Natural killer cell (primary cell): ENCODE measurements around the gene NPIPA8. TPM values are rescaled to one million over a fixed set of nuclear protein-coding genes. Genes with fewer than 3 reads are reported as not detected.
"Not testable (repeated sequence)": the region's sequence is repeated elsewhere in the genome, so short reads cannot be mapped to it uniquely, and the experiment has no call there.

Experiments
- ATAC-seq, 3 donors: fragments of 150-1000 bp in 2 of 3; fragments of 200-7000 bp in 1 of 3; cut with Tn5 transposase; 1 replicate in 1 of 3; 2 replicates in 2 of 3; pipeline ENCODE4 v1.10.0; 2021; ENCODE audit warnings: mild to moderate bottlenecking in 2 of 3, moderate library complexity in 2 of 3
- DNase-seq, 2 donors: peaks; one replicate each; pipeline versions ENCODE4 v3.0.0 to v3.0.0-alpha.2; 2013 to 2021; ENCODE audit warnings: mixed read lengths in 1 of 2
- H3K27ac ChIP-seq: one replicate; pipeline ENCODE4 v1.5.1; 2013; ENCODE audit warnings: mild to moderate bottlenecking, low read length
- H3K27me3 ChIP-seq: one replicate; pipeline ENCODE4 v1.6.1; 2013; ENCODE audit warnings: low read length; ENCODE audit not compliant: control insufficient read depth, insufficient read depth
- H3K36me3 ChIP-seq: one replicate; pipeline ENCODE4 v1.6.1; 2013; ENCODE audit warnings: low read length; ENCODE audit not compliant: control insufficient read depth, insufficient read depth
- H3K4me1 ChIP-seq: one replicate; pipeline ENCODE4 v1.6.1; 2013; ENCODE audit warnings: low read length; ENCODE audit not compliant: control insufficient read depth, insufficient read depth
- H3K4me3 ChIP-seq: one replicate; pipeline ENCODE4 v1.5.1; 2013; ENCODE audit warnings: low read length
- H3K9me3 ChIP-seq: one replicate; pipeline ENCODE4 v1.6.1; 2013; ENCODE audit warnings: low read length; ENCODE audit not compliant: control insufficient read depth, insufficient read depth
- H3K27ac Mint-ChIP-seq, 2 donors: one replicate each; pipeline ENCODE4 v1.8.0; 2022; ENCODE audit warnings: mild to moderate bottlenecking in 2 of 2, mixed read lengths in 2 of 2, moderate library complexity in 1 of 2
- H3K27me3 Mint-ChIP-seq, 2 donors: one replicate each; pipeline ENCODE4 v1.8.0; 2022; ENCODE audit warnings: low read depth in 2 of 2, mixed read lengths in 2 of 2
- H3K36me3 Mint-ChIP-seq: one replicate; pipeline ENCODE4 v1.8.0; 2022; ENCODE audit warnings: mixed read lengths
- H3K4me1 Mint-ChIP-seq, 2 donors: one replicate each; pipeline ENCODE4 v1.8.0; 2022; ENCODE audit warnings: mixed read lengths in 2 of 2
- H3K4me3 Mint-ChIP-seq: one replicate; pipeline ENCODE4 v1.8.0; 2022; ENCODE audit warnings: mild to moderate bottlenecking, moderate library complexity, mixed read lengths
- H3K9me3 Mint-ChIP-seq, 2 donors: one replicate each; pipeline ENCODE4 v1.8.0; 2022; ENCODE audit warnings: mixed read lengths in 2 of 2
- WGBS: methylation state at CpG from one replicate; pipeline ENCODE4 v1.1.7; 2013; ENCODE audit warnings: missing lambda C conversion rate; ENCODE audit not compliant: insufficient coverage; 5-methylcytosine and 5-hydroxymethylcytosine counted together
- intact Hi-C: fragments of 100-400 bp; cut with micrococcal nuclease; formaldehyde crosslinking; loops from one replicate; pipeline ENCODE4 v1.14.2; 2022
- total RNA-seq, 4 donors: library from RNA; stranded (reverse); fragments of 120-200 nt in 1 of 4; gene quantifications; one replicate each; pipeline versions ENCODE4 v1.2.3 to v1.2.4, GENCODE V29; 2013 to 2022

NPIPA8 gene
- total RNA-seq, 3 donors from 2014 or later (not counting 1 experiment from before 2014, with no cell fraction given) = 0.19 TPM; not detected in 2

DNA sequence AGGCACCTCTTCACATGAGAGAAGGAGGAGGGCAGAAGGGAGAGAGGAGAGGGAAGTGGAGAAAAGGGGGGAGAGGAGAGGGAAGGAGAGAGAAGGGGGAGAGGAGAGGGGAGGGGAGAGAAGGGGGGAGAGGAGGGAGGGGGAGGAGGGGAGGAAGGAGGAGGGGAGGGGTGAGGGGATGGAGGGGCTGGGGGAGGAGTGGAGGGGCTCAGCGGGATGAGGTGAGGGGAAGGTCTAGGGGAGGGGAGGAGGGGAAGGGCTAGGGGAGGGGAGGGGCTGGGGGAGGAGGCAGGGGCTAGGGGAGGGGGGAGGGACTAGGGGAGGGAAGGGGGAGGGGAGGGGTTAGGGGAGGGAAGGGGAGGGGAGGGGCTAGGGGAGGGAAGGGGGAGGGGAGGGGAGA, 5.5 kb upstream of the NPIPA8 start:
- H3K36me3 Mint-ChIP-seq, intact Hi-C loops, H3K4me3 ChIP-seq, H3K4me1 Mint-ChIP-seq, DNase-seq, H3K27me3 Mint-ChIP-seq, H3K4me1 ChIP-seq, H3K9me3 ChIP-seq, H3K27ac ChIP-seq, ATAC-seq, H3K9me3 Mint-ChIP-seq, H3K4me3 Mint-ChIP-seq, H3K36me3 ChIP-seq, H3K27me3 ChIP-seq, H3K27ac Mint-ChIP-seq: not testable (repeated sequence)
- no CpG with 5 or more reads among the region's 1 CpG for WGBS

DNA sequence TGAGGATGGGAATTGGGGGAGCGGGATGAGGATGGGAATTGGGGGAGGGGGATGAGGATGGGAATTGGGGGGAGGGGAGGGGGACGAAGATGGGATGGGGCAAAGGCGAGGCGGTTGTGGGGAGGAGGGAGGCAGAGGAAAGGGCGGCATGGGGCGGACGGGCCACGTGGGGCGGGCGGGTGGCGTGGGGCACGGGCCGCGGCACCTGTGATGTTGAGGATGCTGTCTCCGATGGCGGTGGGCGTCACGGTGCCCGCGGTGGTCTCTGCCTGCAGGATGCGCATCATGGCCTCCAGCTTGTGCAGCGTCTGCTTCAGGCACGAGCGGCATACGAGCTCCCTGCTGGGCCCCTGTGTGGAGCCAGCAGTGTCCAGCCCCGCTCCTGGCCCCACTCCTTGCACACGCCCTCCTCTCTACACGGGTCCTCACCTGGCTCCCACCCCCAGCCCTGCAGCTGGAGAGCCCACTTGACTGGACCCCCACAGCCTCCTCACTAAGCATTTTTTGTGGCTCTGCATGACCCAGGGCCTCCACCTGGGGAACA, 5.0 kb upstream of the NPIPA8 start:
- H3K27ac ChIP-seq, DNase-seq, H3K4me1 Mint-ChIP-seq, H3K4me3 Mint-ChIP-seq, H3K9me3 ChIP-seq, H3K4me1 ChIP-seq, H3K4me3 ChIP-seq, ATAC-seq, H3K36me3 ChIP-seq, H3K9me3 Mint-ChIP-seq, H3K36me3 Mint-ChIP-seq, H3K27me3 ChIP-seq, H3K27me3 Mint-ChIP-seq, intact Hi-C loops, H3K27ac Mint-ChIP-seq: not testable (repeated sequence)
- no CpG with 5 or more reads among the region's 28 CpGs for WGBS

DNA sequence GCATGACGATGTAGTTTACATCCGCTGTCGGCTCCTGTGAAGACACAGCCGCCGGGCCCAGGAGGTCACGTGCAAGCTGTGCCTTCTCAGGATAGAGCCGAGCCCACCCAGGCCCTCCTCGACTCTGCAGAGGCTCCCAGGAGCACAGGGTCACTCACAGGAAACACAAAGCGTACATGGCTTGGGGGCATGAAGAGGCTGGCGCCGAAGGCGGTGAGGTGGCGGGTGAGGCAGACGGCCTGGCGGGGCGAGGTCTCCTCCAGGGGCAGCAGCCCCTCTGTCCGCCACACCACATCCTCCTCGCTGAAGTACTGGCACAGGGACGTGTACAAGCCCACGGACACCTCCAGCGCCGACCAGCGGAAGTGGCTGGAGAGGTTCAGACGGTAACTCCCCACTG, 2.7 kb upstream of the NPIPA8 start:
- H3K4me3 ChIP-seq, H3K27ac Mint-ChIP-seq, H3K27me3 ChIP-seq, H3K36me3 ChIP-seq, DNase-seq, H3K4me1 ChIP-seq, H3K36me3 Mint-ChIP-seq, H3K27ac ChIP-seq, ATAC-seq, H3K9me3 Mint-ChIP-seq, H3K4me3 Mint-ChIP-seq, H3K9me3 ChIP-seq, H3K4me1 Mint-ChIP-seq, H3K27me3 Mint-ChIP-seq, intact Hi-C loops: not testable (repeated sequence)
- WGBS = no CpG with 5 or more reads among the region's 24 CpGs

DNA sequence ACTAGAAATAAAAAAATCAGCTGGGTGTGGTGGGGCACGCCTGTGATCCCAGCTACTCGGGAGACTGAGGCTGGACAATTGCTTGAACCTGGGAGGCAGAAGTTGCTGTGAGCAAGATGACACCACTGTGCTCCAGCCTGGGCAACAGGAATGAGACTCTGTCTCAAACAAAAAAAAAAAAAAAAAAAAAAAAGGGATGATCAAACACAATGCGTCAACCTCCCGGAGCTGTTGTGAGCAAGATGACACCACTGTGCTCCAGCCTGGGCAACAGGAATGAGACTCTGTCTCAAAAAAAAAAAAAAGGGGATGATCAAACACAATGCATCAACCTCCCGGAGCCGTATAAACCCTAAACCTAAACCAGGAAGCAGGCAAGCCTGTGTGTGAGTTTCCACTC, 24.7 kb downstream of the NPIPA8 start:
- H3K27me3 ChIP-seq, H3K27me3 Mint-ChIP-seq, H3K4me3 Mint-ChIP-seq, H3K27ac Mint-ChIP-seq, ATAC-seq, H3K4me1 ChIP-seq, H3K4me3 ChIP-seq, H3K27ac ChIP-seq, H3K9me3 ChIP-seq, H3K36me3 ChIP-seq, H3K4me1 Mint-ChIP-seq, H3K36me3 Mint-ChIP-seq, intact Hi-C loops, H3K9me3 Mint-ChIP-seq, DNase-seq: not testable (repeated sequence)
- no CpG with 5 or more reads among the region's 6 CpGs for WGBS

DNA sequence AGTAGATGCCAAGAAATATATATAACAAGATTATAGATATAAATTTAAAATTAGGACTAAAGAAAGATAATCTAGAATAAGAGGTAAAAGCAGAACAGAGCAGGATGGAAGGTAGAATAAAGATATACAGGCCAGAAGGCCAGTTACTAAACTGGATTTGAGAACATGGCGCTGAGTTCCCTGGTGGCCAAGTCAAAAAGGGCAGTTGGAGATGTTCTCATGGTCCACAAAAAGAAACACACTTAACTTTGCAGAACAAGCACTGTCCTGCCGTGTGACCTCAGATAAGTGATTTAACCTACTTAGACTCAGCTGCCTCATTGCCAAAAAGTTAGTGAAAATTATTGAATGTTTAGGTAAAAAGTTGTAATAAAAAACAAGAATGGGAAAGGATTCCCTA, 27.4 kb downstream of the NPIPA8 start:
- H3K4me3 ChIP-seq, H3K4me3 Mint-ChIP-seq, DNase-seq, H3K36me3 Mint-ChIP-seq, H3K9me3 Mint-ChIP-seq, ATAC-seq, intact Hi-C loops, H3K27me3 Mint-ChIP-seq, H3K27ac ChIP-seq, H3K4me1 ChIP-seq, H3K27me3 ChIP-seq, H3K36me3 ChIP-seq, H3K4me1 Mint-ChIP-seq, H3K9me3 ChIP-seq, H3K27ac Mint-ChIP-seq: not testable (repeated sequence)
- no CpG with 5 or more reads among the region's 2 CpGs for WGBS

DNA sequence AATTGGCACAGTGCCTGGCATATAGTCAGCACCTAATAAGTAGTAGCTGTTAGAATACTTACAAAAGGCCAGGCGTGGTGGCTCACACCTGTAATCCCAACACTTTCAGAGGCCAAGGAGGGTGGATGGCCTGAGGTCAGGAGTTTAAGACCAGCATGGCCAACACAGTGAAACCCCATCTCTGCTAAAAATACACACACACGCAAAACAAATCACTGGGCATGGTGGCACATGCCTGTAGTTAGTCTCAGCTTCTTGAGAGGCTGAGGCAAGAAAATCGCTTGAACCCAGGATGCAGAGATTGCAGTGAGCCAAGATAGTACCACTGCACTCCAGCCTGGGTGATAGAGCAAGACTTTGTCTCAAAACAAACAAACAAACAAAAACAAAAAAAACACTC, 29.3 kb downstream of the NPIPA8 start:
- WGBS = no CpG with 5 or more reads among the region's 3 CpGs
- H3K4me3 Mint-ChIP-seq, H3K36me3 Mint-ChIP-seq, intact Hi-C loops, H3K36me3 ChIP-seq, H3K27me3 Mint-ChIP-seq, H3K4me3 ChIP-seq, H3K9me3 ChIP-seq, H3K4me1 Mint-ChIP-seq, H3K27ac Mint-ChIP-seq, H3K27ac ChIP-seq, H3K4me1 ChIP-seq, H3K27me3 ChIP-seq, H3K9me3 Mint-ChIP-seq, DNase-seq, ATAC-seq: not testable (repeated sequence)

DNA sequence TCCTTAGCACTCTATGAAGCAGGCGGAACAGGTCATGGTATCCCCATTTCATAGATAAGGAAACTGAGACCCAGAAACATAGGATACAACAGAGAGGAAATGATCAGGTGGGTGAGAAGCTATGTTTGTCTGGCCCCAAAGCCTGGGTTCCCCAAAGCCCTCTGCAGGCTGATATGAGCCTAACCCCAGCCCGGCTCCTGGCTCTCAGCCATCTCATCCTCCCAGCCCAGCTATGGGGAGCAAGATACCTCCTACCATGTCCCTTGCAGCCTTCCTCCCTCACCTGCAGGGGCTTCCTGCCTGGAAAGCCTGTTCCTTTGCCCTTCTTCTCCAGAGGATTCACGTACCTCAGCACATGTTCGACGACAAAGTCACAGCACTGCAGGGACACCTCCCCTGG, 30.5 kb downstream of the NPIPA8 start:
- H3K27me3 Mint-ChIP-seq, H3K27me3 ChIP-seq, H3K4me3 ChIP-seq, DNase-seq, H3K9me3 ChIP-seq, H3K36me3 Mint-ChIP-seq, H3K4me3 Mint-ChIP-seq, H3K9me3 Mint-ChIP-seq, H3K27ac ChIP-seq, intact Hi-C loops, H3K4me1 ChIP-seq, ATAC-seq, H3K36me3 ChIP-seq, H3K27ac Mint-ChIP-seq, H3K4me1 Mint-ChIP-seq: not testable (repeated sequence)
- WGBS = no CpG with 5 or more reads among the region's 5 CpGs

DNA sequence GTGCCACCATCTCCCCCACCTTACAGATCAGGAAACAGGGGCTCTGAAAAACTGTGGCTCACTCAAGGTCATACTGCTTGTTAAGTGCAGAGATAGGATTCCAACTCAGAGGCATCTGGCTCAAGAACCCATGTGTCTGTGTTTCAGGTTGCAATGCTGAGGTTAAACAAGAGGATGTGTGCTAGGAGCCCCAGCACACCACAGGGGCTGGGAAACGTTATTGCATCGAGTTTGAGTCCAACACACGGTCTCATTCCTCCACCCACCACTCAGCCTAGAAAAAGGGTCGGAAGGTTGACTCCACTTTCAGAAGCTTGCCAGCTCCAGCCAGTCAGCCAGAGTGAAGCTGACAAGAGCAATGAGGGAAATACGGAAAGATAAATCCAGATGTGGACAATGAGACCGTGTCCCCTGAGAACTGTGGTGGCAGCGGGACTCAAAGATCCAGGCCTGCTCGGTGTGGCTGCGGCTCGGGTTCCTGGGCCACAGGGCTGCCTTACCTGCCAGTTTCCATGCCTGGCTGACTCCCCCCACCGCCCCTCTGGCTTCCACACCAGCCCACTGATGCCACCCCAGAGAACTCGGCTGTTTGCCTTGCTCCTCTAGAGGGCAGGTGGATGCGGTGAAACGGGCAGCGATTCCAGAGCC, 33.4 kb downstream of the NPIPA8 start:
- H3K27me3 ChIP-seq, H3K4me1 ChIP-seq, H3K27ac ChIP-seq, H3K9me3 Mint-ChIP-seq, DNase-seq, H3K36me3 Mint-ChIP-seq, intact Hi-C loops, H3K36me3 ChIP-seq, H3K4me1 Mint-ChIP-seq, H3K27me3 Mint-ChIP-seq, H3K4me3 ChIP-seq, H3K9me3 ChIP-seq, ATAC-seq, H3K27ac Mint-ChIP-seq, H3K4me3 Mint-ChIP-seq: not testable (repeated sequence)
- WGBS = no CpG with 5 or more reads among the region's 15 CpGs
